SK-N-SH (cell line): Measurements from ENCODE around the gene MAST4. TPM values are rescaled to one million over a fixed set of nuclear protein-coding genes. Genes with fewer than 3 reads are reported as not detected.

Experiments
- CTCF ChIA-PET: fragments of 300-600, 350-600 bp; formaldehyde crosslinking; extraction: SDS; loops from one replicate; lab custom pipeline; 2021; lab: Yijun Ruan, JAX
- POLR2A ChIA-PET: fragments of 350-600 bp; sonication (Branson Sonifier 250); formaldehyde crosslinking; extraction: SDS; loops from one replicate; lab custom pipeline; 2020; ENCODE audit warnings: antibody characterized with exemption, inconsistent platforms; lab: Yijun Ruan, JAX
- DNase-seq: peaks from one replicate; pipeline ENCODE4 v3.0.0; 2012
- H2AFZ ChIP-seq: fragments of 200-600 bp; sonication (generic); 2 replicates; pipeline ENCODE4 v1.8.1; 2016; ENCODE audit warnings: antibody characterized with exemption, mild to moderate bottlenecking, low read depth
- H3F3A ChIP-seq: fragments of 200-600 bp; sonication (generic); replicated peaks from 2 replicates; pipeline ENCODE3; 2016; ENCODE audit warnings: antibody characterized with exemption, mild to moderate bottlenecking; ENCODE audit not compliant: insufficient read depth
- H3K27ac ChIP-seq, 2 experiments: fragments of 200-500 bp in 1 of 2; fragments of 200-600 bp in 1 of 2; sonication (Bioruptor generic) in 1 of 2; sonication (generic), shearing (Covaris generic) in 1 of 2; 2 replicates each; pipeline versions ENCODE4 v1.5.1 to v1.6.1; 2014 to 2016; ENCODE audit warnings: low read depth in 2 of 2, inconsistent platforms in 1 of 2, low read length in 1 of 2, mild to moderate bottlenecking in 1 of 2, mixed read lengths in 1 of 2
- H3K27me3 ChIP-seq: fragments of 200-600 bp; sonication (generic), shearing (Covaris generic); 2 replicates; pipeline ENCODE4 v1.6.1; 2016; ENCODE audit warnings: mixed run types; ENCODE audit not compliant: insufficient read depth
- H3K36me3 ChIP-seq, 2 experiments: fragments of 200-500 bp in 1 of 2; fragments of 200-600 bp in 1 of 2; sonication (Bioruptor generic) in 1 of 2; sonication (generic) in 1 of 2; replicated peaks in 1 of 2; 2 replicates each; pipeline versions ENCODE3 to v1.5.1; 2014 to 2016; ENCODE audit warnings: low read length in 1 of 2, mild to moderate bottlenecking in 1 of 2; ENCODE audit not compliant: insufficient read depth in 2 of 2, control insufficient read depth in 1 of 2
- H3K4me1 ChIP-seq, 2 experiments: fragments of 200-500 bp in 1 of 2; fragments of 200-600 bp in 1 of 2; sonication (Bioruptor generic) in 1 of 2; sonication (generic), shearing (Covaris generic) in 1 of 2; 2 replicates each; pipeline versions ENCODE4 v1.5.1 to v1.6.1; 2014 to 2016; ENCODE audit warnings: low read depth in 1 of 2, low read length in 1 of 2, mixed run types in 1 of 2; ENCODE audit not compliant: insufficient read depth in 2 of 2, control insufficient read depth in 1 of 2
- H3K4me2 ChIP-seq: fragments of 200-600 bp; sonication (generic), shearing (Covaris generic); 2 replicates; pipeline ENCODE4 v1.6.1; 2017; ENCODE audit warnings: mixed run types
- H3K4me3 ChIP-seq, 2 experiments: fragments of 200-500 bp in 1 of 2; fragments of 200-600 bp in 1 of 2; sonication (Bioruptor generic) in 1 of 2; sonication (generic), shearing (Covaris generic) in 1 of 2; 2 replicates each; pipeline versions ENCODE4 v1.5.1 to v1.8.1; 2014 to 2016; ENCODE audit warnings: low read depth in 2 of 2, inconsistent platforms in 1 of 2, low read length in 1 of 2, mild to moderate bottlenecking in 1 of 2, mixed read lengths in 1 of 2, moderate library complexity in 1 of 2
- H3K79me2 ChIP-seq: fragments of 200-600 bp; sonication (generic); 2 replicates; pipeline ENCODE4 v1.8.1; 2017; ENCODE audit warnings: mild to moderate bottlenecking; ENCODE audit not compliant: insufficient read depth
- H3K9ac ChIP-seq: fragments of 200-600 bp; sonication (generic); 2 replicates; pipeline ENCODE4 v1.6.1; 2017; ENCODE audit warnings: mixed run types
- H3K9me2 ChIP-seq: fragments of 200-600 bp; sonication (generic); 2 replicates; pipeline ENCODE4 v1.6.1; 2017; ENCODE audit warnings: mixed run types
- H3K9me3 ChIP-seq: fragments of 200-600 bp; sonication (generic); 2 replicates; pipeline ENCODE4 v1.6.1; 2017; ENCODE audit warnings: mixed run types, mild to moderate bottlenecking, moderate library complexity
- H4K20me1 ChIP-seq: fragments of 200-600 bp; sonication (generic); 2 replicates; pipeline ENCODE4 v1.6.1; 2017; ENCODE audit warnings: mild to moderate bottlenecking, mixed run types; ENCODE audit not compliant: insufficient read depth
- EP300 ChIP-seq, 2 experiments: IDR thresholded peaks; 2 replicates each; pipeline versions ENCODE4 v1.4.0 to v1.6.1; 2012; ENCODE audit warnings: borderline replicate concordance in 1 of 2, low read depth in 1 of 2, low read length in 1 of 2
- FOSL2 ChIP-seq: IDR thresholded peaks from 2 replicates; pipeline ENCODE4 v1.4.0; 2012; ENCODE audit warnings: low read depth, mild to moderate bottlenecking, moderate library complexity, borderline replicate concordance
- TCF12 ChIP-seq: IDR thresholded peaks from 2 replicates; pipeline ENCODE4 v1.4.0; 2012
- TEAD4 ChIP-seq: IDR thresholded peaks from 2 replicates; pipeline ENCODE4 v1.4.0; 2012; ENCODE audit warnings: mild to moderate bottlenecking, borderline replicate concordance; ENCODE audit not compliant: insufficient read depth
- WGBS: methylation state at CpG from one replicate; pipeline ENCODE4 v1.1.6; 2017; ENCODE audit warnings: low lambda C conversion rate; 5-methylcytosine and 5-hydroxymethylcytosine counted together
- polyA plus RNA-seq, 3 experiments: library from polyadenylated mRNA; depleted of rRNA; stranded (reverse); fragments of >200 nt; gene quantifications; 2 replicates each; pipeline ENCODE4 v1.2.3, GENCODE V29; 2012
- TF ChIP-seq, protein P1 (sequence below): IDR thresholded peaks from 2 replicates; pipeline ENCODE4 v1.4.0; 2012; ENCODE audit warnings: low read depth, borderline replicate concordance
- TF ChIP-seq, protein P2 (sequence below): fragments of 150-350 bp; IDR thresholded peaks from 2 replicates; pipeline ENCODE4 v1.6.1; 2016; ENCODE audit warnings: mild to moderate bottlenecking, low read depth, low read length
- TF ChIP-seq, protein P3 (sequence below): IDR thresholded peaks from 2 replicates; pipeline ENCODE4; 2012
- TF ChIP-seq, protein P4 (sequence below): IDR thresholded peaks from 2 replicates; pipeline ENCODE4 v1.6.1; 2012; ENCODE audit warnings: mild to moderate bottlenecking, low read depth, low read length, moderate library complexity

Gene MAST4
- polyA plus RNA-seq, 1 of the 3 experiments (the other 2 are of a cell fraction): 2.2 TPM

DNA sequence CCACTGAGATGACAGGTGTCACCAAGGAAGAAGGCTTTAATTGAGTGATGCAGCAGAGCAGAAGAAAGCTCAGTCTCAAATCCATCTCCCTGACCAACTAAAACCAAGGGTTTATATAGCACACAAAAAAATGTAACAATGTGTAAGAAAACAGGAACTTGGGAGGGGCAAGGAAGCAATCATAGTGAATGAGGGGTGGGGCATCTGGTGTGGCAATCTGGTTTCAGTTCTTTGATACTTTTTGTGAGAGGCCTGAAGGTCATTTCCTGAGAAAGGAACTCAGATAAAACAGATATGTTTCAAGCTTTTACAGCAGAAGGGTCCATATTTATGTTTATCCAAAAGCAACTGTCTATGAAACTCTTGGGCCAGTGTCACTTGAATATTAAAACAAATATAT is 580.7 kb downstream of the MAST4 start:
- POLR2A ChIA-PET: no interaction called here
- H4K20me1 ChIP-seq: no peaks in the 10 kb centered on the region
- H2AFZ ChIP-seq: no peak overlapping the region
- no peaks in the 10 kb centered on the region for H3K36me3 ChIP-seq
- no peaks in the 10 kb centered on the region for H3F3A ChIP-seq
- H3K27me3 ChIP-seq: no peaks in the 10 kb centered on the region
- H3K27ac ChIP-seq: no peak overlapping the region
- no peak for DNase-seq
- no peaks in the 10 kb centered on the region for H3K9me3 ChIP-seq
- no peak overlapping the region for H3K4me3 ChIP-seq
- H3K9ac ChIP-seq: no peak overlapping the region
- H3K4me2 ChIP-seq: no peak overlapping the region
- H3K79me2 ChIP-seq: no peaks in the 10 kb centered on the region
- TF ChIP-seq, protein P1, sequence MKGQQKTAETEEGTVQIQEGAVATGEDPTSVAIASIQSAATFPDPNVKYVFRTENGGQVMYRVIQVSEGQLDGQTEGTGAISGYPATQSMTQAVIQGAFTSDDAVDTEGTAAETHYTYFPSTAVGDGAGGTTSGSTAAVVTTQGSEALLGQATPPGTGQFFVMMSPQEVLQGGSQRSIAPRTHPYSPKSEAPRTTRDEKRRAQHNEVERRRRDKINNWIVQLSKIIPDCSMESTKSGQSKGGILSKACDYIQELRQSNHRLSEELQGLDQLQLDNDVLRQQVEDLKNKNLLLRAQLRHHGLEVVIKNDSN: no peak
- CTCF ChIA-PET: interaction anchor here (0.8 to 3.4 kb wide), 2 partner anchors 11 to 18 kb away, joined by 3 to 12 read pairs; no protein-coding TSS in a partner anchor
- no peaks in the 10 kb centered on the region; a peak in 1 of 4 replicates for H3K4me1 ChIP-seq
- no peaks in the 10 kb centered on the region for H3K9me2 ChIP-seq

DNA sequence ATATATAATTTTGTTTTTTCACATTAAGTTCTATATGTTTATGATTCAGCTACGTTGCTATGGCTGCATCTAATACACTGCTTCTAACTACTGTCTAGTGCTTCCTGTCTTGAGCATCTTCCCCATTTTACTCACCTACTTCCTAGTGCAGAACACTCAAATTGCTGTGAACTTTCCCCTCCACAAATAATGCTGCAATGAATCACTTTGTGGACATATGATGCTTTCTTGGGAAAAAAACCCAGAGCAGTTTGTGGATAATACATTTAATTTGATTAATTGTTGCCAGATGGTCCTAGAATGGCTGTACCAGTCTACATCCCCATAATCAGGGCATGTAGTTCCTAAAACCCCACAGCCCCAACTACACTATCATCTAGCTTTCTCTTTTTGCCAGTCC is 581.9 kb downstream of the MAST4 start:
- Histone ChIP-seq H3K36me3 (no peaks in the 10 kb centered on the region), H3K79me2 (no peaks in the 10 kb centered on the region), H3K4me2 (no peak overlapping the region), H4K20me1 (no peaks in the 10 kb centered on the region), H3K9ac (no peak overlapping the region), H3F3A (no peaks in the 10 kb centered on the region), H3K4me3 (no peak overlapping the region), H3K9me2 (no peaks in the 10 kb centered on the region), H3K27me3 (no peaks in the 10 kb centered on the region), H3K4me1 (no peaks in the 10 kb centered on the region; a peak in 2 of 4 replicates), H3K27ac (no peak overlapping the region), H3K9me3 (no peaks in the 10 kb centered on the region), H2AFZ (no peak overlapping the region)
- ChIA-PET CTCF (interaction anchor here (2.2 kb wide), 1 partner anchor 31 kb away, joined by 8 read pairs; no protein-coding TSS in a partner anchor), POLR2A (no interaction called here)
- 31% methylated on average over 1 of the region's 1 CpG for WGBS
- peak; percentile 30 for DNase-seq
- peak; percentile 63 for TF ChIP-seq TCF12
- TF ChIP-seq, protein P2, sequence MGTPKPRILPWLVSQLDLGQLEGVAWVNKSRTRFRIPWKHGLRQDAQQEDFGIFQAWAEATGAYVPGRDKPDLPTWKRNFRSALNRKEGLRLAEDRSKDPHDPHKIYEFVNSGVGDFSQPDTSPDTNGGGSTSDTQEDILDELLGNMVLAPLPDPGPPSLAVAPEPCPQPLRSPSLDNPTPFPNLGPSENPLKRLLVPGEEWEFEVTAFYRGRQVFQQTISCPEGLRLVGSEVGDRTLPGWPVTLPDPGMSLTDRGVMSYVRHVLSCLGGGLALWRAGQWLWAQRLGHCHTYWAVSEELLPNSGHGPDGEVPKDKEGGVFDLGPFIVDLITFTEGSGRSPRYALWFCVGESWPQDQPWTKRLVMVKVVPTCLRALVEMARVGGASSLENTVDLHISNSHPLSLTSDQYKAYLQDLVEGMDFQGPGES: no peak
- TF ChIP-seq, protein P3, sequence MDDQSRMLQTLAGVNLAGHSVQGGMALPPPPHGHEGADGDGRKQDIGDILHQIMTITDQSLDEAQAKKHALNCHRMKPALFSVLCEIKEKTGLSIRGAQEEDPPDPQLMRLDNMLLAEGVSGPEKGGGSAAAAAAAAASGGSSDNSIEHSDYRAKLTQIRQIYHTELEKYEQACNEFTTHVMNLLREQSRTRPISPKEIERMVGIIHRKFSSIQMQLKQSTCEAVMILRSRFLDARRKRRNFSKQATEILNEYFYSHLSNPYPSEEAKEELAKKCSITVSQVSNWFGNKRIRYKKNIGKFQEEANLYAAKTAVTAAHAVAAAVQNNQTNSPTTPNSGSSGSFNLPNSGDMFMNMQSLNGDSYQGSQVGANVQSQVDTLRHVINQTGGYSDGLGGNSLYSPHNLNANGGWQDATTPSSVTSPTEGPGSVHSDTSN: 0 out of 2 replicates have a peak, but pooled peaks have one; percentile 5
- no peak for TF ChIP-seq TEAD4
- 0 out of 2 replicates have a peak, but pooled peaks have one; percentile 5 for TF ChIP-seq FOSL2
- TF ChIP-seq, protein P4, sequence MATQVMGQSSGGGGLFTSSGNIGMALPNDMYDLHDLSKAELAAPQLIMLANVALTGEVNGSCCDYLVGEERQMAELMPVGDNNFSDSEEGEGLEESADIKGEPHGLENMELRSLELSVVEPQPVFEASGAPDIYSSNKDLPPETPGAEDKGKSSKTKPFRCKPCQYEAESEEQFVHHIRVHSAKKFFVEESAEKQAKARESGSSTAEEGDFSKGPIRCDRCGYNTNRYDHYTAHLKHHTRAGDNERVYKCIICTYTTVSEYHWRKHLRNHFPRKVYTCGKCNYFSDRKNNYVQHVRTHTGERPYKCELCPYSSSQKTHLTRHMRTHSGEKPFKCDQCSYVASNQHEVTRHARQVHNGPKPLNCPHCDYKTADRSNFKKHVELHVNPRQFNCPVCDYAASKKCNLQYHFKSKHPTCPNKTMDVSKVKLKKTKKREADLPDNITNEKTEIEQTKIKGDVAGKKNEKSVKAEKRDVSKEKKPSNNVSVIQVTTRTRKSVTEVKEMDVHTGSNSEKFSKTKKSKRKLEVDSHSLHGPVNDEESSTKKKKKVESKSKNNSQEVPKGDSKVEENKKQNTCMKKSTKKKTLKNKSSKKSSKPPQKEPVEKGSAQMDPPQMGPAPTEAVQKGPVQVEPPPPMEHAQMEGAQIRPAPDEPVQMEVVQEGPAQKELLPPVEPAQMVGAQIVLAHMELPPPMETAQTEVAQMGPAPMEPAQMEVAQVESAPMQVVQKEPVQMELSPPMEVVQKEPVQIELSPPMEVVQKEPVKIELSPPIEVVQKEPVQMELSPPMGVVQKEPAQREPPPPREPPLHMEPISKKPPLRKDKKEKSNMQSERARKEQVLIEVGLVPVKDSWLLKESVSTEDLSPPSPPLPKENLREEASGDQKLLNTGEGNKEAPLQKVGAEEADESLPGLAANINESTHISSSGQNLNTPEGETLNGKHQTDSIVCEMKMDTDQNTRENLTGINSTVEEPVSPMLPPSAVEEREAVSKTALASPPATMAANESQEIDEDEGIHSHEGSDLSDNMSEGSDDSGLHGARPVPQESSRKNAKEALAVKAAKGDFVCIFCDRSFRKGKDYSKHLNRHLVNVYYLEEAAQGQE: no peak
- TF ChIP-seq EP300 (IDR thresholded peaks at IDR 0.05; ENCODE audit: borderline replicate concordance in 1 of 2, low read depth in 1 of 2, low read length in 1 of 2): peak in 1 of 2 experiments; percentile 45; a peak in 1 of 4 replicates
